Stomach (tissue), 9 donors: Measurements from ENCODE around the gene KCNAB1. TPM values are rescaled to one million over a fixed set of nuclear protein-coding genes. Genes with fewer than 3 reads are reported as not detected.

ENCODE experiments used
- DNase-seq, 2 donors: peaks; one replicate each; pipeline versions ENCODE4 v3.0.0 to v3.0.0-alpha.2; 2013 to 2019
- H3K27ac ChIP-seq, 5 donors: fragments of 200-600 bp in 4 of 5; sonication (generic) in 4 of 5; one replicate each; pipeline ENCODE4 v1.5.1; 2013 to 2019; ENCODE audit warnings: mild to moderate bottlenecking in 1 of 5, moderate library complexity in 1 of 5
- H3K27me3 ChIP-seq, 3 donors: fragments of 200-600 bp; sonication (generic); one replicate each; pipeline ENCODE4 v1.5.1; 2017 to 2019; ENCODE audit warnings: mixed run types in 1 of 3
- H3K36me3 ChIP-seq, 4 donors: fragments of 200-600 bp; sonication (generic); 1 replicate in 3 of 4; 2 replicates in 1 of 4; pipeline ENCODE4 v1.5.1; 2016 to 2019
- H3K4me1 ChIP-seq, 4 donors: fragments of 200-600 bp; sonication (generic); one replicate each; pipeline ENCODE4 v1.5.1; 2016 to 2019
- H3K4me3 ChIP-seq, 4 donors: fragments of 200-600 bp; sonication (generic) in 3 of 4; one replicate each; pipeline ENCODE4 v1.5.1; 2016 to 2019; ENCODE audit warnings: mild to moderate bottlenecking in 1 of 4
- H3K9me3 ChIP-seq, 4 donors: fragments of 200-600 bp; sonication (generic); one replicate each; pipeline ENCODE4 v1.5.1; 2016 to 2019
- EP300 ChIP-seq: sonication (generic); formaldehyde crosslinking; IDR thresholded peaks from one replicate; pipeline ENCODE4 v1.6.1; 2017; ENCODE audit warnings: antibody characterized with exemption
- POLR2A ChIP-seq, 4 donors: fragments of 450-650 bp; IDR thresholded peaks; one replicate each; pipeline ENCODE4 v1.6.1; 2016; ENCODE audit warnings: antibody characterized with exemption in 4 of 4, control low read depth in 2 of 4, mild to moderate bottlenecking in 1 of 4, moderate library complexity in 1 of 4
- POLR2AphosphoS5 ChIP-seq, 3 donors: sonication (generic); formaldehyde crosslinking; IDR thresholded peaks; one replicate each; pipeline ENCODE4 v1.6.1; 2016; ENCODE audit warnings: antibody characterized with exemption in 3 of 3
- WGBS, 5 donors: extraction: QIAGEN DNeasy Blood & Tissue Kit in 3 of 5; methylation state at CpG; one replicate each; pipeline versions ENCODE4 v1.1.5 to v1.1.7; 2013 to 2018; 5-methylcytosine and 5-hydroxymethylcytosine counted together
- intact Hi-C: fragments of 100-400 bp; cut with DNase I; formaldehyde crosslinking; loops from one replicate; pipeline ENCODE4 v1.15.1; 2023; ENCODE audit warnings: low total_unique reads
- polyA plus RNA-seq, 3 donors: library from polyadenylated mRNA; stranded (reverse); fragments of 200-250 nt; gene quantifications; one replicate each; pipeline ENCODE4 v1.2.3, GENCODE V29; 2013
- total RNA-seq, 5 donors: library from RNA; depleted of rRNA; stranded (reverse); fragments of >200 nt; gene quantifications; one replicate each; pipeline versions ENCODE4 v1.1.0 to v1.2.3, GENCODE V29; 2014 to 2016
- TF ChIP-seq, protein P1 (sequence below), 7 experiments: fragments of 450-650 bp in 4 of 7; fragments of 200-600 bp in 3 of 7; sonication (generic) in 3 of 7; IDR thresholded peaks; one replicate each; pipeline ENCODE4 v1.5.1; 2016 to 2019; ENCODE audit warnings: antibody characterized with exemption in 7 of 7, control low read depth in 2 of 7, mild to moderate bottlenecking in 1 of 7
- donor health status: healthy with polysubstance abuse.
- donor health status: Bipolar disorder and iron deficiency.
- donor health status: healthy.

KCNAB1 gene
- total and polyA plus RNA-seq, 8 donors: 0.12 to 3.8 (median 0.29) TPM; not detected in 2

DNA sequence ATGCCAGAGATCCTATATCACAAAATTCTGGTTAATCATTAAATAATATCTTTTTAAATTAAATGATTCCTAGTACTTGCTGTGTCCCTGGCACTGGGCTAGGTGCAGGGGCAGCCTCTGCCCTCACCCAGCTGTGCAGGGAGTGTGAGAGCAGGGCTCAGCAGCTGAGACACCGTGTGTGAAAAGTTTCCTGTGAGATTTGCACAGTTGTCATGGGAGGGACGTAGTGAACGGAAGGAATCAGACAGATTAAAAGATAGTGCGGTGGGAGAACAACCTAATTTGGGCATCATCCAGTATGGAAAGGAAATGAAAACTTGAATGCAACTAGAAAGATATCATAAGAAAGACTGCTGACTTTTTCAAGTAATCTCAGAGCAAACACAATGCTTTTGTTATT is 230.4 kb downstream of the KCNAB1 start:
- no peaks in the 10 kb centered on the region for H3K9me3 ChIP-seq
- H3K27ac ChIP-seq: no peak overlapping the region
- WGBS, 5 donors: 11 to 26% (median 22%) methylated on average over 4 of the region's 4 CpGs
- no peak for TF ChIP-seq POLR2AphosphoS5 (IDR thresholded peaks at IDR 0.05)
- no peak for TF ChIP-seq POLR2A (IDR thresholded peaks at IDR 0.05)
- H3K4me1 ChIP-seq: no peaks in the 10 kb centered on the region
- intact Hi-C loops: no loop called here
- no peaks in the 10 kb centered on the region for H3K27me3 ChIP-seq
- H3K36me3 ChIP-seq: no peaks in the 10 kb centered on the region
- DNase-seq: no peak
- no peak overlapping the region for H3K4me3 ChIP-seq

DNA sequence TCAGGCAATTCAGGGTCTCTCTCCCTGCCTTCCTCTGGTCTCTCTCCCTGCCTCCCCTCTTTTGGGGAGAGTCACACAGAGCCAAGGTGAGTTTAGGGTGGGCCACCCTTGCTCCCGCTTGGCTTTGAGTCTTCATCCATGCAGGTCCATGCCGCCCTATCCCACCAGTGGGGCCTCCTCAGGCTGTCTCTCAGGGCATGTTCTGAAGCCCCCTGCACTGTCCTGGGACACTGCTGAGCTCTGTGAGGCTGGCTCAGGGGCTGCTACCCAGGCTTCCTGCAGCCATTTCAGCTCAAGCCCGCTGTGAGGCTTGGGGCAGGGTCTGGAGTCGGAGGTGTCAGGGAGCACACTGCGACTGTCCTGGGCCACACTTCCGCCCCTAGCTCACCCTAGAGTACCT is 231.4 kb downstream of the KCNAB1 start:
- Histone ChIP-seq H3K27ac (no peak overlapping the region), H3K27me3 (no peaks in the 10 kb centered on the region), H3K9me3 (no peaks in the 10 kb centered on the region), H3K4me3 (no peak overlapping the region), H3K36me3 (no peaks in the 10 kb centered on the region), H3K4me1 (peaks cover 0 to 7% (median 3%) of the 10 kb centered on the region in 4 donors)
- TF ChIP-seq, protein P1, sequence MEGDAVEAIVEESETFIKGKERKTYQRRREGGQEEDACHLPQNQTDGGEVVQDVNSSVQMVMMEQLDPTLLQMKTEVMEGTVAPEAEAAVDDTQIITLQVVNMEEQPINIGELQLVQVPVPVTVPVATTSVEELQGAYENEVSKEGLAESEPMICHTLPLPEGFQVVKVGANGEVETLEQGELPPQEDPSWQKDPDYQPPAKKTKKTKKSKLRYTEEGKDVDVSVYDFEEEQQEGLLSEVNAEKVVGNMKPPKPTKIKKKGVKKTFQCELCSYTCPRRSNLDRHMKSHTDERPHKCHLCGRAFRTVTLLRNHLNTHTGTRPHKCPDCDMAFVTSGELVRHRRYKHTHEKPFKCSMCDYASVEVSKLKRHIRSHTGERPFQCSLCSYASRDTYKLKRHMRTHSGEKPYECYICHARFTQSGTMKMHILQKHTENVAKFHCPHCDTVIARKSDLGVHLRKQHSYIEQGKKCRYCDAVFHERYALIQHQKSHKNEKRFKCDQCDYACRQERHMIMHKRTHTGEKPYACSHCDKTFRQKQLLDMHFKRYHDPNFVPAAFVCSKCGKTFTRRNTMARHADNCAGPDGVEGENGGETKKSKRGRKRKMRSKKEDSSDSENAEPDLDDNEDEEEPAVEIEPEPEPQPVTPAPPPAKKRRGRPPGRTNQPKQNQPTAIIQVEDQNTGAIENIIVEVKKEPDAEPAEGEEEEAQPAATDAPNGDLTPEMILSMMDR (IDR thresholded peaks at IDR 0.05): no peak
- TF ChIP-seq EP300: no peak
- no peak for TF ChIP-seq POLR2A (IDR thresholded peaks at IDR 0.05)
- TF ChIP-seq POLR2AphosphoS5 (IDR thresholded peaks at IDR 0.05): no peak
- WGBS, 5 donors: 91 to 100% (median 95%) methylated on average over 5 to 6 of the region's 6 CpGs
- intact Hi-C loops: no loop called here
- DNase-seq: no peak

DNA sequence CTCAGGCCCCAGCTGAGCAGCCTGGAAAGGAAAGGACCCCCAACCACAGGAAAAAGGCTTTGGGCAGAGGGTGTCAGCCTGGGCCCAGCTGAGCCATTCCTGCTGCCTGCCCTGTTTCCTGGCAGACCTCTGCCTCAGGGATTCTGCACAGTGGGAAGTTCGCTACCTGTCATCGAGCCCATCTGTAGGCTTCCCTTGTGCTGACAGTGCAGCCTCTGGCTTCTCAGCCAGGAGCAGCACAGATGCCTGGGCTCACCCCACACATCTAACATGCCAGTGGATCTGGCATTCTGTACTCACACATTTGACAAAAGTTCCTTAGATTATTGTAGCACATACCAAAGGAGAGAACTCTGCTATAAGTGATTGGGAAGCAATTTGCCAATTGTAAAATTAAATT is 232.3 kb downstream of the KCNAB1 start:
- DNase-seq: no peak
- no peaks in the 10 kb centered on the region for H3K27me3 ChIP-seq
- no peak overlapping the region for H3K27ac ChIP-seq
- H3K4me1 ChIP-seq: peaks cover 0 to 10% (median 3%) of the 10 kb centered on the region in 4 donors
- H3K9me3 ChIP-seq: no peaks in the 10 kb centered on the region
- intact Hi-C loops: no loop called here
- no peaks in the 10 kb centered on the region for H3K36me3 ChIP-seq
- 93 to 100% (median 96%) methylated on average over 2 of the region's 2 CpGs for WGBS, 5 donors
- H3K4me3 ChIP-seq: no peak overlapping the region
- TF ChIP-seq, protein P1 (IDR thresholded peaks at IDR 0.05): no peak
- TF ChIP-seq POLR2AphosphoS5 (IDR thresholded peaks at IDR 0.05): no peak
- TF ChIP-seq EP300: no peak
- TF ChIP-seq POLR2A (IDR thresholded peaks at IDR 0.05): no peak

DNA sequence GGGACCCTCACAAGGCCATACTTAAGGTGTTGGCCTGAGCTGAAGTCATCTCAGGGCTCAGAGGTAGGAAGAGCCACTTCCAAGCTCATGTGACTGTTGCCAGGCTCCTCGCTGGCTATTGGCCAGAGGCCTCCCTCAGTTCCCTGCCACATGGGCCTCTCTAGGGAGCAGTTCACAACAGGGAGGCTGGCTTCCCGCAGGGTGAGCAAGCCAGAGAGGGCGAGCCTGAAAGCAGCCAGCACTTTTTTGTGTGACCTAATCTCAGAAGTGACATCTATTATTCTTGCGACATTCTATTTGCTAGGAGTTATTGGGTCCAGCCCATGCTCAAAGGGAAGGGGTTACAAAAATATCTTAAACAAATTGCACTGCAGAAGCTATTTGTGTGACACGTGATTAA is 233.2 kb downstream of the KCNAB1 start:
- Histone ChIP-seq H3K27ac (no peak overlapping the region), H3K4me1 (peaks cover 0 to 10% (median 3%) of the 10 kb centered on the region in 4 donors), H3K9me3 (no peaks in the 10 kb centered on the region), H3K4me3 (no peak overlapping the region), H3K27me3 (no peaks in the 10 kb centered on the region), H3K36me3 (no peaks in the 10 kb centered on the region)
- DNase-seq: no peak
- WGBS, 5 donors: 85 to 99% (median 89%) methylated on average over 4 to 5 of the region's 5 CpGs
- intact Hi-C loops: no loop called here
- TF ChIP-seq EP300 (no peak), POLR2A (IDR thresholded peaks at IDR 0.05) (no peak), POLR2AphosphoS5 (IDR thresholded peaks at IDR 0.05) (no peak)
- TF ChIP-seq, protein P1 (IDR thresholded peaks at IDR 0.05): no peak

DNA sequence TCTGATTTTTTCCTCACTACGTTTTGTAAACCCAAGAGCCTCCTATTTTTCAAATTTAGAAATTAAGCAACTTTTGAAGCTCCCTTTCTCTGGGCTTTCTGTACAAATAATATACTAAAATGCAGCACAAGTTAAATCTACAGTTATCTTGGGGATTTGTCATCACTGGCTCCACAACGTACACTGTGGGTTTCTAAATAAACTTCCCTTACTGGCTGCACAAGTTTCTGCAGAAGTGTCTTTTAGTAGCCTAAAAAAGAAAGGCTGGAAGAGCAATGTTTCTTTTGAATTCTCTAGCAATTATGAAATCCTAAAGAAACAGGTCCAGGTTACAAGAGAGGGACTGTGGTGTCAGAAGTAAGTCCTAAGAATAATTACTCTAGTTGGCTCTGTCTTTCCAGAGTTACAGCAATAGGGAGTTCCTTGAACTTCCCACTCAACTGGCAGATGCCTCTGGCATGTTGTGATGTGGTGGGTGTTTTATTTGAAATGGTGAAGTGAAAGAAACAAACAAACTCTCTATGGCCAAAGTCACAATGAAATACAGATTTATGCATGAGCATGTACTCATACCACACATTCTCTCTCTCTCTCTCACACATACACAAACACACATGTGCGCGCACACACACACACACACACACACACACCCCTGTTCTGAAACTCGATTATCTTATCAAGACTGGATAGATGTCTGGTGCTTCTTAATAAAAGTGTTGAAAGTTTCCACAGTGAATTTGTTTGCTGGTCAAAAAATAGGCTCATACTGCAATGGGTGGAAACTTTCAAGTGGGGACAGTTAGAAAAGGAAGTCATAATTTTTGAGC is 236.4 kb downstream of the KCNAB1 start:
- H3K4me1 ChIP-seq: peaks cover 0 to 10% (median 3%) of the 10 kb centered on the region in 4 donors
- 54 to 59% (median 57%) methylated on average over 5 of the region's 5 CpGs for WGBS, 5 donors
- H3K9me3 ChIP-seq: no peaks in the 10 kb centered on the region
- TF ChIP-seq POLR2A (IDR thresholded peaks at IDR 0.05) (no peak), POLR2AphosphoS5 (IDR thresholded peaks at IDR 0.05) (no peak), EP300 (no peak)
- TF ChIP-seq, protein P1 (IDR thresholded peaks at IDR 0.05): no peak
- H3K36me3 ChIP-seq: no peaks in the 10 kb centered on the region
- intact Hi-C loops: no loop called here
- H3K4me3 ChIP-seq: no peak overlapping the region
- no peak for DNase-seq
- H3K27me3 ChIP-seq: no peaks in the 10 kb centered on the region
- no peak overlapping the region for H3K27ac ChIP-seq
